Measurements from ENCODE around the gene PDCD11. TPM values are rescaled to one million over a fixed set of nuclear protein-coding genes. Genes with fewer than 3 reads are reported as not detected.
"Not testable (repeated sequence)": the region's sequence is repeated elsewhere in the genome, so short reads cannot be mapped to it uniquely, and the experiment has no call there.

The PDCD11 gene
- total RNA-seq, 1 experiment from 2014 or later, result 44.2 TPM

DNA sequence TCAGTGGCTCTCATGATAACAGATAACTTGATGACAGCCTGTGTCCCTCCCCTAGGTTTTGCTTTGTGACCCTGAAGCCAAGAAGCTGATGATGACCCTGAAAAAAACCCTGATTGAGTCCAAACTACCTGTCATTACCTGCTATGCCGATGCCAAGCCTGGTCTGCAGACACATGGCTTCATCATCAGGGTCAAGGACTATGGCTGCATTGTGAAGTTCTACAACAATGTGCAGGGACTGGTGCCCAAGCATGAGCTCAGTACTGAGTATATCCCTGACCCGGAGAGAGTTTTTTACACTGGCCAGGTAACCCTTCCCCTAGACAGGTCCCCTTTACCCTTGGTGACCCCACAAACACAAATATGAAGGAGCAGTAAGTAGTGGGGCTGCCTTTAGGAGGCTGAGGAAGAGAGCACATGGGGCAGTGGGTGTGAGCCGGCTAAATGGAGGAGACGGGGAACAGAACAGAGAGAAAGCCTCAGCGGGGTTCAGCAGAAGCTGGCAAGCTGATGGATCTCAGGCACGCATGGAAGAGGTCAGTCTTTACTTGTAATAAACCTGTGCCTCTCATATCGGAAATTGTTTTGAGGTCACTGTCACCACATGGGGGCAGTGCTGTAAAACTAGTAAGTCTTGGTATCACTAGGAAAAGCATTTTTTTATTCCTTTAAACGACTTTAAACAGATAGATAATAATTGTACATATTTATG, 20.2 kb downstream of the PDCD11 start:
- peak; percentile 33 for DNase-seq (ENCODE audit: low read depth)

DNA sequence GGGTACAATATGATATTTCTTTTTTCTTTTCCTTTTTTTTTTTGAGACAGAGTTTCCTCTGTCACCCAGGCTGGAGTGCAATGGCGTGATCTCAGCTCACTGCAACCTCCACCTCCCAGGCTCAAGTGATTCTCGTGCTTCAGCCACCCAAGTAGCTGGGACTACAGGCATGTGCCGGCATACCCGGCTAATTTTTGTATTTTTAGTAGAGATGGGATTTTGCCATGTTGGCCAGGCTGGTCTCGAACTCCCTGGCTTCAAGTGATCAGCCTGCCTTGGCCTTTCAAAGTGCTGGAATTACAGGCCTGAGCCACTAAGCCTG, 20.7 kb downstream of the PDCD11 start:
- DNase-seq (ENCODE audit: low read depth), result not testable (repeated sequence)

DNA sequence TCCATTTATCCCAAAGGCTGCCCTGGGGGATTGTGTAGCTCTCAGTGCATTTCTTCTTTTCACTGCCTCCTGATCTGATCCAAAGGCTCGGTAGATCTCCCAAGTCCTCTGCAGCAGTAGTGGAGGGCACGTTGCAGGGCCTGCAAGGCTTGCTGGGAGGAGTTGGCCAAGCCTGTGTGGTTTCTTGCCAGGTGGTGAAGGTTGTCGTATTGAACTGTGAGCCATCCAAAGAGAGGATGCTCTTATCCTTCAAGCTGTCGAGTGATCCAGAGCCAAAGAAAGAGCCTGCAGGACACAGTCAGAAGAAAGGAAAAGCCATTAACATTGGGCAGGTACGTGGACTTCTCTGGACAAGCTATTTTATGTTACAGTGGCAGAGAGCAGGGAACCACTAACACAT, 21.2 kb downstream of the PDCD11 start:
- DNase-seq (ENCODE audit: low read depth), result no peak

DNA sequence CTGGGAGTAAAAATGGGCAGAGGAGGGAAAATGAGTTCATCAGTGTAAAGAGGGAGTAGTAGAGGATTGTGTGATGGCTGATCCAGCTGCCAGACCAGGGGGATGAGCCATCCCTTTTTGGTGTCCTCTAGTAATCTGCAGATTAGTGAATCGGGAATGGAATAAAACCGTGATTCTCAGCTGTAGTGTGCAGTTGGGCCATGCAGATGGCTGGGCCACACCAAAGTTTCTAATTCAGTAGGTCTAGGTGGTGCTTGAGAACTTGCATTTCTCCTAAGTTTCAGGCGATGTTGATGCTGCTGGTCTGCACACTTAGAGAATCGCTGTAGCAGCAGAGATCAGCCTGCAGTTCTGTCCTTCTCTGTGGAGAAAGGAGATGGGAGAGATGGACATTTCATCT, 22.7 kb downstream of the PDCD11 start:
- DNase-seq (ENCODE audit: low read depth), result no peak

DNA sequence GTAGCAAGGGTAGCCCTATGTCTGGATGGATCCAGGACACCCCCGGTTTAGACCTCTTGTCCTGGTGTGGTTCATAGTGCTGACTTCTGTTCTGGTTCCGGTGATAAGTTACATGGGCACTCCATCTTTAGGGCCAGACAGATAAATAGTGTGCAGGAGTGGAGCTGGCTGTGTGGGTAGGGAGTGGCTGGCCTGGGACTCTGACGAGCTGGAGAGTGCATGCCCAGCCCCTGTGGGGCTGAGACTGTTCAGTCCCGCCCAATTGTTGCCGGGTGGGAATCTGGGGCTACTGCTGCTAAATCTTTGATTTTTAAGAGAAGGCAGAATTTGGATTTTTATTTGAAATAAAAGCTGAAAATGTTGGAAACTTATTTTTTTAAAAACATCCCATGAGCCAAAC, 27.3 kb downstream of the PDCD11 start:
- no peak for DNase-seq (ENCODE audit: low read depth)

DNA sequence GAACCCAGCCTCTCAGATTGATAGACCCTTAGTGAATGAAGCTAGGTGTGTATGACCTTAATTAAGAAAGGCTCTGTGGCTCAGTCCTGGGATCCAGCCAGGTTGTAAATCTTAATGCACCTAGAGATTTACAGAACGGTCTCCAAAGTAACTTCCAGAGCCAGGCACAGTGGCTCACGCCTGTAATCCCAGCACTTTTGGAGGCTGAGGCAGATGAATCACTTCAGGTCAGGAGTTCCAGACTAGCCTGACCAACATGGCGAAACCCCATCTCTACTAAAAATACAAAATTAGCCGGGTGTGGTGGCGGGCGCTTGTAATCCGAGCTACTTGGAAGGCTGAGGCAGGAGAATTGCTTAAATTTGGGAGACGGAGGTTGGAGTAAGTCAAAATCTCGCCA, 31.4 kb downstream of the PDCD11 start:
- DNase-seq (ENCODE audit: low read depth), result no peak

DNA sequence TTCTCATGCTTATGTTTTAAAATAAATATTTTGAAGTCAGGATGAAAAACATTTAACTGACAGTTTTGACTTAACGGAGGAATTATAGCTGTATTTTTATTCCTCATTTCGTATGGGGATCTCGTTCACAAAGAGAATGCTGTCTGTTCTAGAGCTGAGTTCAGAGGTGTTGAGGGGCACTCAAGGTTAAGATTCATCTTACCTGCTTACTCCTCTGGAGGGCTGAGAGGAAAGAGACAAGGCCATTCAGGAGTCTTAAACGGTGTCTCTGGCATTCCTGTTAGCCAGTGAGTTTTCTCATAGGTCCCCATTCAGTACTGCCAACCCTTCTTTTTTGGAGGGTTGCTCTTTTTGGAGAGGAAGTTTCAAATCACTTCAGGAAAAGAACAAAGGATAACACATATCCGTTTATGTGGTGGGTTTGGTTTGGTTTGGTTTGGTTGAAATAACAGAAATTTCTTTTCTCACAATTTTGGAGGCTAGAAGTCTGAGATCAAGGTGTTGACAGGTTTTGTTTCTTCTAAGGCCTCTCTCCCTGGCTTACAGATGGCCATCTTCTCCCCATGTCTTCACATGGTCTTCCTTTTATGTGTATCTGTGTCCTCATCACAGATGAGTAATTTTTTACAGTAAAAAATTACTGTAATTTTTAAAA, 32.7 kb downstream of the PDCD11 start:
- no peak for DNase-seq (ENCODE audit: low read depth)

DNA sequence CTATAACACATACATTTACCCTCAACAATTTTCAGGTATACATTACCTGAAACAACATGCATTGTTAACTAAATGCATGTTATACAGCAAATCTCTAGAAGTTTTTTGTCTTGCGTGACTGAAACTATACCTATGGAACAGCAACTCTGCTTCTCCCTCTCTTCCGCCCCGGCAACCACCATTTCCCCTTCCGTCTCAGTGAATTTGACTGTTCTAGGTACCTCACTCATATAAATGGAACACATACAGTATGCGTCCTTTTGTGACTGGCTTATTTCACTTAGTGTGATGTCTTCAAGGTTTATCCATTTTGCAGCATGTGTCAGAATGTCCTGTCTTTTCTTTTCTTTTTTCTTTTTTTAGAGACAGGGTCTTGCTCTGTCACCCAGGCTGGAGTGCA, 33.2 kb downstream of the PDCD11 start:
- no peak for DNase-seq (ENCODE audit: low read depth)

DNA sequence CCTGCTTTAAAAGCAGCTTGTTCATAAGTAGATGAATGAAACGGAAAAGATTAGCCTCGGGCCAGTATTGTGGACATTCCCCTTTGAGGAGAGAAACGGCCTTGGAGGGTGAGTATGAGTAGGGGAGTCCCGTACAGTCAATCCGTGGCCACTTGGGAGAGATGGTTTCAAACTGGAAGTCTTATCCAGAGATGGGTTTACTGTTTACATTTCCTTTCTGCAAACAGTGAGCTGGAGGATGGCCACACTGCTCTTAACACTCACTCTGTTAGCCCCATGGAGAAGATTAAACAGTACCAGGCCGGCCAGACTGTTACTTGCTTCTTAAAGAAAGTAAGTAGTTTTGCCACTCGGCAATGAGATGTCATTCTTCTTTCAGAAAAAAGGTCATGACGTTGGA, 35.5 kb downstream of the PDCD11 start:
- DNase-seq (ENCODE audit: low read depth), result no peak

DNA sequence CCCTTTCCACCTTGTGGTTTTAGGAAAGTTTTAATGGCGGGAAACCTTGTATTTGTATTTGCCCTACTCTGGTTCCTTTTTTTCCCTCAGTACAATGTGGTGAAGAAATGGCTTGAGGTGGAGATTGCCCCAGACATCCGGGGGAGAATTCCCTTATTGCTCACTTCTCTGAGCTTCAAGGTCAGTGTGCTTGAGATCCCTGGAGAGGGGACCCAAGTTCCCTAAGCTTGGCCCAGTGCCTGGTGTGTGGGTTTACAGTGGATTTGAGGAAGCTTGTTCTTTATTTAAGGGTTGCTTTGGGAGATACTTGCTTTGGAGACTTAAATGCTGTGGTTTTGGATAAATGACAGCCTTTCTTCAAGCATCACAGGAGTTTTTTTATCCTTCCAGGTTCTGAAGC, 37.4 kb downstream of the PDCD11 start:
- no peak for DNase-seq (ENCODE audit: low read depth)

DNA sequence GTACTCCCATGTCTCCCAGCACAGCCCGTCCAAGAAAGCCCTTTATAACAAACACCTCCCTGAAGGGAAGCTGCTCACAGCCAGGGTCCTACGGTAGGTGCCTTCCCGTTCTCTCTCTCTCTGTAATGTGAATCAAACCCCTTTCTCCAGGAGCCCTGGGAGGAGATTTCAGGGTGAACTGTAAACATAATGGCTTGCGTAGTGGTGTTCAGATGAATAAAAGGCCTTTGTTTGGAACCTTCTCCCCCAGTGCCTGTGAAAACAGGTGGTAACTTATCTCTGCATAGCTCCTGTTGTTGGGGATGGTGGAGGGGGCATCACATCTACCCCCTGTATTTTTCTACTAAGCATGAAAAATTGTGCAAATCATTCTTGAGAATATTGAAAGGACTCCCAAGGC, 43.4 kb downstream of the PDCD11 start:
- no peak for DNase-seq (ENCODE audit: low read depth)

DNA sequence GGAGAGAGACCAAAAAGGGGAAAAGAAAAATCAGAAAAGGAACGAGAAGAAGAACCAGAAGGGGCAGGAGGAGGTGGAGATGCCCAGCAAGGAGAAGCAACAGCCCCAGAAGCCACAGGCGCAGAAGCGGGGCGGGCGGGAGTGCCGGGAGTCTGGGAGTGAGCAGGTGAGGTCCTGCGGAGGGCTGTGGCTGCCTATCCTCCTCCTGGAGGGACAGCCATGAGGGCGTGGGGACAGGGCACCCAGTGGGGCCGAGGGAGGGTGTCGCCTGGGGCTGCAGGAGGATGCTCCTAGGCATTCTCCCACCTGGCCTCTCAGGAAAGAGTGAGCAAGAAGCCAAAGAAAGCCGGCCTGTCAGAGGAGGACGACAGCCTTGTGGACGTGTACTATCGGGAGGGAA, 44.0 kb downstream of the PDCD11 start:
- DNase-seq (ENCODE audit: low read depth), result no peak

DNA sequence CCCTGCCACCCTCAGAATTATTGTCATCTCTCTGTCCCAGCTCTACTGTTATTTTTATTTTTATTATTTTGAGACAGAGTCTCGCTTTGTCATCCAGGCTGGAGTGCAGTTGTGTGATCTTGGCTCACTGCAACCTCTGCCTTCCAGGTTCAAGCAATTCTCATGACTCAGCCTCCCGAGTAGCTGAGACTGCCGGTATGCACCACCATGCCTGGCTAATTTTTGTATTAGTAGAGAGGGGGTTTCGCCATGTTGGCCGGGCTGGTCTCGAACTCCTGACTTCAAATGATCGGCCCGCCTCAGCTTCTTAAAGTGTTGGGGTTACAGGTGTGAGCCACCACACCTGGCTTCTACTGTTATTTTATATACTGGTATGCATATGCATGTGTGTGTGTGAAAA, 44.8 kb downstream of the PDCD11 start:
- no peak for DNase-seq (ENCODE audit: low read depth)

DNA sequence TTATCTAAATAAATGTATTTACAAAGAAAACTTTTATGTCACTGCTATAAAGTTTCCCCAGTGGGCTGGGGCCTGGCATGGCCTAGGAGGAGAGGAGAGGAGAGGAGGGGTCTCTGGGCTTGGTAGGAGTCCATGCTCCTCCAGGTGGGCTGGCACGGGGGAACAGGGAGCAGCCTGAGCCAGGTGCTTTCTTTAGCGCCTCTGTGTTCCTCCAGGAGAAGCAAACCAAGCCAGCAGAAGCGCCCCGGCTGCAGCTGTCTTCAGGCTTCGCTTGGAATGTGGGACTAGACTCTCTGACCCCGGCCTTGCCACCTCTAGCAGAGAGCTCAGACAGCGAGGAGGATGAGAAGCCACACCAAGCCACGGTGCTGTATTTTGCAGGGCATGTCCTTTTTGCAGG, 45.2 kb downstream of the PDCD11 start:
- no peak for DNase-seq (ENCODE audit: low read depth)

DNA sequence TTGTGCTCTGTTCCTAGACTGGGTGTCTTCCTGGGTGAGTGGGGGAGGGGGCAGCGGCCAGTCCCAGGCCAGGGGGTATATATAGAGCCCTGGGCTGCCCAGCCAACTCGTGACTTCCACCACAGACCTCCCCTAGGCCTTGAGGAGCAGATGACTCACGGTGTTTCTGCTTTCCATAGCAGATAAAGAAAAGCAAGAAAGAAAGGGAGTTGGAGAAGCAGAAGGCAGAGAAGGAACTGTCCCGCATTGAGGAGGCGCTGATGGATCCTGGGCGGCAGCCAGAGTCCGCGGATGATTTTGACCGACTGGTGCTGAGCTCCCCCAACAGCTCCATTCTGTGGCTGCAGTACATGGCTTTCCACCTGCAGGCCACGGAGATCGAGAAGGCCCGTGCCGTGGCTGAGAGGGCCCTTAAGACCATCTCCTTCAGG, 45.6 kb downstream of the PDCD11 start:
- DNase-seq (ENCODE audit: low read depth), result peak; percentile 41

DNA sequence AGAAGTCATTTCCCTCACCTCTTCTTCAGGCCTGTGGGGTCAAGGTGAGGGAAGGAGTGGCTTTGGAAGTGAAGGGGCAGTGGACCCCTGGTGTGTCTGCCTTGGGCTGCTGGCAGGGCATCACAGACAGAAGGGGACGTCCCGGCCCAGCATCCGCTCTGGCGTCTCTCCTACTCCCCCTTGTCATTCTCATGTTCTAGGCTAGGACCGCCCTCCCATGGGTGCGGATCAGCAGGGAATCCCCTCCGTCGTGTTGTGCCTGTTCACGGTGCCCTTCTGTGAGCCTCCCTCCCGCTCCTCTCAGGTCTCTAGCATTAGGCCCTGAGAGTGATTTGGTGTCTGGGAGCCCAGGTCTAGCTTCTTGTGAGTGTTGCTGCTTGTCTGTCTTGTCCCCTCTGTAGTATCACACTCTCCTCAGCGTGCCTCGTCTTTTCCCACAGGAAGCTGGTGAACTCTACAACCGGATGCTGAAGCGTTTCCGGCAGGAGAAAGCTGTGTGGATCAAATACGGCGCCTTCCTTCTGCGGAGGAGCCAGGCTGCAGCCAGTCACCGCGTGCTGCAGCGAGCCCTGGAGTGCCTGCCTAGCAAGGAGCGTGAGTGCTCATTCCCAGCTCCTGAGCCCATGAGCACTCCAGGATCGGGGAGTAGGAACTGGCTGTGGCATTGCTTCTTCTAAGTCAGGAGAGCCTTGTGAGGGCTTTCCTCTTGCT, 47.2 kb downstream of the PDCD11 start:
- no peak for DNase-seq (ENCODE audit: low read depth)

DNA sequence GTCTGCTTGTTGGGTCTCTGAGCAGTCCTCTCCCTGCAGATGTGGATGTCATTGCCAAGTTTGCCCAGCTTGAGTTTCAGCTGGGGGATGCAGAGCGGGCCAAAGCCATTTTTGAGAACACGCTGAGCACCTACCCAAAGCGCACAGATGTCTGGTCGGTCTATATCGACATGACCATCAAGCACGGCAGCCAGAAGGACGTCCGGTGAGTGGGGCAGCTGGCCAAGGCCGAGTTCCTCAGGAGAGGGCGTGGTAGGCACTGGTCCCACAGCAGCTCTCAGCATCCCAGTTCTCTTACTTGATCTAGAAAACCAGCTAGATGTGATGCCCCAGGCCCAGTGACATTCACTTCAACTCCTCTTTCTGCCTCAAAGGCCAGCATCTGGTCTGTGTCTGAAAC, 48.1 kb downstream of the PDCD11 start:
- DNase-seq (ENCODE audit: low read depth), result no peak

DNA sequence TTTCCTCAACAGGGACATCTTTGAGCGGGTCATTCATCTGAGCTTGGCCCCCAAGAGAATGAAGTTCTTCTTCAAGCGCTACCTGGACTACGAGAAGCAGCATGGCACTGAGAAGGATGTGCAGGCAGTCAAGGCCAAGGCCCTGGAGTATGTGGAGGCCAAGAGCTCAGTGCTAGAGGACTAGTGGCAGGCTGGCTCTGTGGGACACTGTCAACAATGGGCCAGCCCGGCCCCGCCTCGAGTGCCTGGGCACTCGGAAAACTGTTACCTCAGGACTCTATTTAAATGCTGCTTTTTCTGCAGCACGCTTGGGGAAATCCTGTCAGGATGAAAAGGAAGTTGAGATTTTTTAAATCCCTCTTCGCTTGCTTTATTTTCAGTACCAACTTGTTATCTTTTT, 48.9 kb downstream of the PDCD11 start:
- no peak for DNase-seq (ENCODE audit: low read depth)

DNA sequence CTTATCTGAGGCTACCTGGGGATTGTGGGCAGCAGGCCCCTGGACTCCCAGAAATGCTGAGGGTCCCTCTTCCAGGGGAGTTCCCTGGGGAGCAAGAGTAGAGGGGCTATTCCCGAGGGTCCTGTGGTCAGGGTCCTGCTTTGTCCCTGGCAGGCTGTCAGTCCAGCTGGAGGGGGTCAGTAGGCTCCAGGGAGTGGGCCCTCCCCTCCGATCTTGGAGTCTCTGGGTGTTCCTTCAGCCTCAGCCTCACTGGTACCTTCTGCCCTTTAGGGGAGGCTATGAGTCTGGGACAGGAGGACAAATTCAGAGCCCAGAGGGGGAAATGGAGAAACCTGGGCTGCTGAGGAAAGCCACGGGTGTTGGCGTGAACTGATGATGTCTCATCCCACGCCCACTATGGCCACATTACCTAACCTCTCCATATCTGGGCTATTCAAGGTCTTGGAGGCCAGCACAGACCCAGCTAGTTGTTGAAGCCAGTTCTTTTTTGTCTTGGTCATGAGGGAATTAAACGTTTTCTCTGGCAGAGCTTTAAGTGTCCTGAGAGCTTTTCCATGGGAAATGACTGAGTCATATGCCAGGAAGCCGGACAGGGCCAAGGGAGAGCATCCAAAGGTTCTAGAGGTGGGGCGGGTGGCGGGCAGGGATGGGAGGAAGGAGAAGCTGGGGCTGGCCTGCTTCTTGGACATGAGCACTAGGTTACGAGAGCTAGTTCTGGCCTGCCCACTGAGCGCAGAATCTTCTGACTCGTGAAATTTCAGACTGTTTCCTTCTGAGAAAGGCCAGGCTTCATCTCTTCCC, 49.5 kb downstream of the PDCD11 start:
- no peak for DNase-seq (ENCODE audit: low read depth)

DNA sequence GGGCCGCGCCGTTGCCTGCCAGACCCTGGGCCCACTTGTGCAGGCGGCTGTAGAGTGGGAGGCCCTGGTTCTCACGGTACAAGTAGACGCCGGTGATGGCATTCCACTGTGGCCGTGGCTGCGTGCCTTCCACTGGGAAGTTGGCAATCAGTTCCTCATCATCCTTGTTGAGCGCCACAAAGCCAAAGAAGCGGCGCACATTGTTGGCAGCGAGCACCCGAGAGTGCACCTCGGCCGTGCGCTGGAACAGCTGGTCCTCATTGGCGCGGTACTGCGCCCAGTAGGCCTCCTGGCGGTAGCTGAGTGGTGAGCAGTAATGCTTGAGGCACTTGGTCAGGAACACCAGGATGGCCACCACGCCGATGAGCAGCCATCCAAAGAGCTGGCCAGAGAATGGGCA, 50.8 kb downstream of the PDCD11 start:
- no peak for DNase-seq (ENCODE audit: low read depth)

DNA sequence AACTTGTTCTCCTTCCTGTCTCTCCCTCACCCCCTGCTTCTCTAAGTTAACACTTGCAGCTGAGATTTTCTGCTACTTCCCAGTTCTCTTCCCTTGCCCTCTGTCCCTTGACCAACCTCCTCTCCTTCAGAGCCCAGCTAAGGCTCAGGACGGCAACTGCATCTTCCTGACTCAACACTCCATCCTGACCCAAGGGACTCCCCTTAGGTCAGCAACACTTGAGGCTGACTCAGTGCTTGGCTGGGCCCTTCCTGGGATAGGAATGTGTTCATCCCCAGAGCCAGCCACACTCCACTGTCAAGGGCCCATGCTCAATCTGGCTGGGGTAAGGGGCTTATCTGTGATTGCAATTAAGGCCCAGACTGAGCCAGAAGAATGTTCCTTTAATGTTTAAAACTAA, 52.3 kb downstream of the PDCD11 start:
- DNase-seq (ENCODE audit: low read depth), result peak; percentile 67
